SIG-M5 (cell line): Measurements from ENCODE around the gene GINS3.

Experiments
- DNase-seq: peaks from one replicate; lab custom pipeline; 2025; lab: John Stamatoyannopoulos, UW

The GINS3 gene

DNA sequence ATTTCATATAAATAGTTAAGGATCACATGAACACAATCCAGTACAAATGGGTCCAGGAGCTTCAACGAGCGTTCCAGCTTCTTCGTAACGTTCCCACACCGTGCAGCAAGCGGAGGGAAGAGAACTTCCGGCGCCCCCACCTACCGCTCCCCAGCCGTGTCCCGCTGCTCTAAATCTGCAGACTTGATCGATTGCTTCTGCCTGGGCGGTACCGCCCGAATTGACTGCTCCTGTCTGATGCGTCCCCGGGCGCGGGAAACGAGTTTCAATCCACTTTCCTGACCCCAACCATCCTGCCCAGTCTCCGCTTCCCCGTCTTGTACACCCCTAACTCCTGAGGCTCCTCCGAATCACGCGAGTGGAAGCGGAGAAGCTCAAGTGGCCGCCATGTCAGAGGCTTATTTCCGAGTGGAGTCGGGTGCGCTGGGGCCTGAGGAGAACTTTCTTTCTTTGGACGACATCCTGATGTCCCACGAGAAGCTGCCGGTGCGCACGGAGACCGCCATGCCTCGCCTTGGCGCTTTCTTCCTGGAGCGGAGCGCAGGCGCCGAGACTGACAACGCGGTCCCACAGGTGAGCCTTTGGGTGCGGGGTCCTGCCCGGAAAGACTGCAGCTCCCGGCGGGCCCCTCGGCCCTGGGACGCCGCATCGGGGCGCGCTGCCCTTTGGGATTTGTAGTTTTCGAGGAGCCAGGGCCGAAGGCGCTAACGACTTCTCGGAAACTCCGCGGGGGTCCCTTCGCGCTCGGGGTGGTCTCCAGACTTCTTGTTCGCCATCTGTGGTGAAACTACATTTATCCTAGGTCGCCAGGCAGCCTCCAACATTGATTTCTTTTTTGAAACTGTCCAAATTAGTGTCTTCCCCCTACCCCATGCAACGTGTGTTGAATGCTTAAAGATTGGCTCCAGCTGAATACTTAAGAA lies at the start of gene GINS3:
Gene GINS3 (plus strand): TSS at position 257 of the 923 bp plus-strand sequence. CDS start 131 bp downstream, at position 388.
- DNase-seq, result peak; percentile 13

DNA sequence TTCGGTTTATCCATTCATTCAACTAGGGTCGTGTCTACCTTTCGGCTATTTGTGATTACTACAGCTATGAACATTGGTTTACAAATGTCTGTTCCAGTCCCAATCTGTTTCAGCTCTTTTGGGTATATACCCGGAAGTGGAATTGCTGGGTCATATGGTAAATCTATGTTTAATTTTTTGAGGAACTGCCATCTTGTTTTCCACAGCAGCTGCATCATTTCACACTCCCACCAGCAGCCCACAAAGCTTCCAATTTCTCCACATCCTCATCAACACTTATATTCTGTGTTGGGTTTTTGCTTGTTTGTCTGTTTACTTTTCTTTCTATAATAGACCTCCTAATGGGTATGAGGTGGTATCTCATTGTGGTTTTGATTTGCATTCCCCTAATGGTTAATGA lies 48.7 kb upstream of the GINS3 start:
- no peak for DNase-seq

DNA sequence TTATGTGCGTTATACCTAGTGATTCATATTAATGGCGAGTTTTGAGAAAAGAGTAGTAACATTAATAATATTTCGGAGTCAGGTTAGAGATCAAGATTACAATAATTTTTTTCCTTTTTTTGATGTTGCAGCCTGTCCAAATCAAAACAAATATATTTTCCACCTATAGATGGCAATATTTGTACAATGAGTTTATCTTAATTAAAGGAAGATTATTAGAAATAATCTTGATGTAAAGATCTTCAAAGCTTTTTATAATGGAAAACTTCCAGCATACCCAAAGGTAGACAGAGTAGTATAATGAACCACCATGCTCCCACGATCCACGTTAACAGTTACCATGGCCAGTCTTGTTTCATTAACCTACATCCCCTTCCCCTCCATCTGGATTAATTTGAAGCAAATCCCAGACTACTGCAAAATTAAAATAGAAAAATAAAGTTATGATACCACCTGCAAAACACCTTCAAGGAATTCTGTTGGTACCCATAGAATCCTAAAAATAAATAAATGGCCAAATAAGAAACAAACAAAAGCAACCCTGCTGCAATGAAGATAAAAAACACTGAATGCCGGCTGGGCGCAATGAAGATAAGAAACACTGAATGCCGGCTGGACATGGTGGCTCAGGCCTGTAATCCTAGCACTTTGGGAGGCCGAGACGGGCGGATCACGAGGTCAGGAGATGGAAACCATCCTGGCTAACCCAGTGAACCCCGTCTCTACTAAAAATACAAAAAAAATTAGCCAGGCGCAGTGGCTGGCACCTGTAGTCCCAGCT lies 46.5 kb upstream of the GINS3 start:
- no peak for DNase-seq

DNA sequence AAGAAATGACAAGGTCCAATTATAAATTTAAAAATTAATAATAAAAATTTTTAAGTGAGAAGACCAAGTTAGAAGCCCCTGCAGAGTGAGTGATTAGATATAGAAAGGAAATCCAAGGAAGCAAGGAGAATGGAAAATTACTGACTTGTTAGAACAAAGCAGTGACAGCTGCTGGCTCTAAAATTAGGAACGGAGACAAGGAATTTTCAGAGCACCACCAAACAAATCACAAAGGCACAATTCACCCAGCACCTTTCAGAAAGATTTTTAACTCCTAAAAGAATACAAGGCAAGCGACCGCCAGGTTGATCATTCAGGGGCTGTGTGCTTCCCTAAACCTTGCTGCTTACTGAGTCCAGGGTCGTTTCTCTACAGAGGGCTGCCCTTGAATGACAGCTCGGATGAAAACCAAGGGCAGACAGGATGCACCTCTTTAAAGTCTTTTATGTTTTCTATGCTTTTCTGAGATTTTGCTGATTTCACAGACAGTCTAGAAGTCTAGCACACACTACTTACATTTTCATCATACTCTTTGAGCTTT lies 45.4 kb upstream of the GINS3 start:
- DNase-seq, result no peak

DNA sequence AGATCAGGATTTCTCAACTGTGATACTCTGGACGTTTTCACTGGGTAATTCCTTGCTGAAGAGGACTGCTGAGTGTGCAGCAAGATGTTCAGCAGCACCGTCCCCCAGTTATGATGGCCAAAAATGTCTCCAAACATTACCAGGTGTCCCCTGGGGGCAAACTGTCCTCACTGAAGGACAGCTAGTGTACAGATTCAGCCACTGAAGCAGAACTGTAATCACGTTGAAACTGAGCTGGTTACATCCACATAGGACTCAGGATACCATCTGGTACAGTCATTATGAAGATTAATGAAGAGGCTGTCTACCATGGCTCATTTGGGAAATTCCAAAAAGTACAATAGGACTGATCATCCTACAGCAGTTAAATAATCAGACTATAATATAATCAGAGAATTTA lies 43.3 kb upstream of the GINS3 start:
- DNase-seq, result no peak

DNA sequence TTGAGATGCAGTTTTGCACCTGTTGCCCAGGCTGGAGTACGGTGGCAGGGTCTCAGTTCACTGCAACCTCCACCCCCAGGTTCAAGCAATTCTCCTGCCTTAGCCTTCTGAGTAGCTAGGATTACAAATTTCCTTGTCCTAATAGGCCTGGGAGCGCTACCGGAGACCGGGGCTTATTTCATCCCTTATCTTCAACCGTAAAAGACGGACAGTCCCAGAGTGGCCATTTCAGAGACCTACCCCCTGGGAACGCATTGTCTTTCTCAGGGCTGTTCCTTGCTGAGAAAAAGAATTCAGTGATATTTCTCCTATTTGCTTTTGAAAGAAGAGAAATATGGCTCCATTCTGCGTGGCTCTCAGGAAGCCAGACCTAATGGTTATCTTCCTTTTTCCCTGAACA lies 39.6 kb upstream of the GINS3 start:
- no peak for DNase-seq

DNA sequence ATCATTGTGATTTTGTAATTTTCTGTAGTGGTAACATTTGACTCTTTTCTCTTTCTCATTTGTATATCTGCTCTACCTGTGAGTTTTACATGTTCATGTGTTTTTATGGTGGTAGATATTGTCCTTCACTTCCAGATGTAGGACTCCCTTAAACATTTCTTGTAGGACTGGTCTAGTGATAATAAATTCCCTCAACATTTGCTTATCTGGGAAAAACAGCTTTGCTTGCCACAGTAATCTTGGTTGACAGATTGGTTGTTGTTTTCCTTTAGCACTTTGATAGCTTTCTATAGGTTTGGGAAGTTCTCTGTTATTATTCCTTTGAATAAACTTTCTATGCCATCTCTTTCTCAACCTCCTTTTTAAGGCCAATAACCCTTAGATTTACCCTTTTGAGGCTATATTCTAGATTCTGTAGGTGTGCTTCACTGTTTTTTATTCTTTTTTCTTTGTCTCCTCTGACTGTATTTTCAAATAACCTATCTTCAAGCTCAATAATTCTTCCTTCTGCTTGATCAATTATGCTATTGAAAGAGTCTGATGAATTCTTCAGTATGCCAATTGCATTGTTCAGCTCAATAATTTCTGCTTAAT lies 32.1 kb upstream of the GINS3 start:
- DNase-seq, result no peak

DNA sequence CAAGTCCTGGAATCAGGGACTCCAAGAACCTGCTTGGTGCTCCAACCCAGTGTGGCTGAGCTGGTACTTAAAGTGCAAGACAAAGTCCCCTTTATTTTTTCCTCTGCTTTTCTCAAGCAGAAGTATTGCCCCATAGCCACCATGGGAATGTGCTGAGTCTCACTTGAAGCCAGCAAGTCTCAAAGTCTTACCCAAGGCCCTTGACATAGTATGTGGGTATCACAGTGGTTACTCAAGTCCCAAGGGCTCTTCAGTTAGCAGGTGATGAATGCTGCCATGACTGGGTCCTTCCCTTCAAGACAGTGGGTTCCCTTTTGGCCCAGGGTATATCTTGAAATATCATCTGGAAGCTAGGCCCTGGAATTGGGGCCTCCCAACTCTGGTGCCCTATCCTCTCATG lies 30.5 kb upstream of the GINS3 start:
- no peak for DNase-seq

DNA sequence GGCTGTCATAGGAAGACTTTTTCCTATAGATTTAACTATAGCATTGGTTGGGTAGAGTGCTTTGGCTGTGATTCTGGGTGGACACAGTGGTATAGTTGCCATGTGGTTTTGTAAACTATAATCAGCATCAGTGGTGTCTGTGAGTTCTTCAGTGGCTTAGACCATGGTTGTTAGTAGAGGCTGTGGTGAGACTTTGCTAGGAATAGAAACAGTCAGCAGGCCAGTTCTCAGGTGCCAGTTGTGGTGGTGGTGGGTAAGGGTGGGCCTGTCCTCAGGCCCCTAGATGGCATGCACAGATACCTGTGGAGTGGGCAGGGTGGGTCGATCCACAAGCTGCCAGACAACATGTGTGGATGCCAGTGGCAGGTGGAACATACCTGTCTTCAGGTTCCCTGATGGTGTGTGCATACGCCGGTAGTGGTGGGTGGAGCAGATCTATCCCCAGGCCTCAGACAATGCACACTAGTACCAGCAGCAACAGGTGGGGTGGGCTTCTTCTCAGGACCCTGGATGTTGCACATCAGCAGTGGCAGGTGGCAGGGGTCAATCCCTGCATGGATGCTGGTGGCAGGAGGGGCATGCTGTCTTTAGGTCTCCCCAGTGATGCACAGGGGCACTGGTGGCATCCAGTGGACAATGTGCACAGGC lies 28.4 kb upstream of the GINS3 start:
- no peak for DNase-seq

DNA sequence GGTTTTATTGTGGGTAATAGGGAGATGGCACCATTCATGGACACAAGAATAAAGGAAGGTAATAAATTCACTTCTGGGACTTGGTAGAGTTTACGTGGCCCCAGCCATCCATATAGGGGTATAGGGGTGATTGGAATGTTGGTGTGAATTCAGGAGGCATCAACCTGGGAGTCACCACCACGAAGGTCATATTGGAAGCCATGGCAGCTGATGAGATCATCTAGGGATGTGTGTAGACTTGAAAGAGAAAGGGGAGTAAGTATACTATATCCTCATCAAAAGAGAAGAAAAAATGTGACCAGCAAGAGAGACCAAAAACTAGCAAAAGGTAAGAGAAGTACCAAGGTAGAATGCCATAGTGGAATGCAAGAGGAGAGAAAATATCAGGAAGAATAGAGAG lies 26.6 kb upstream of the GINS3 start:
- DNase-seq, result no peak

DNA sequence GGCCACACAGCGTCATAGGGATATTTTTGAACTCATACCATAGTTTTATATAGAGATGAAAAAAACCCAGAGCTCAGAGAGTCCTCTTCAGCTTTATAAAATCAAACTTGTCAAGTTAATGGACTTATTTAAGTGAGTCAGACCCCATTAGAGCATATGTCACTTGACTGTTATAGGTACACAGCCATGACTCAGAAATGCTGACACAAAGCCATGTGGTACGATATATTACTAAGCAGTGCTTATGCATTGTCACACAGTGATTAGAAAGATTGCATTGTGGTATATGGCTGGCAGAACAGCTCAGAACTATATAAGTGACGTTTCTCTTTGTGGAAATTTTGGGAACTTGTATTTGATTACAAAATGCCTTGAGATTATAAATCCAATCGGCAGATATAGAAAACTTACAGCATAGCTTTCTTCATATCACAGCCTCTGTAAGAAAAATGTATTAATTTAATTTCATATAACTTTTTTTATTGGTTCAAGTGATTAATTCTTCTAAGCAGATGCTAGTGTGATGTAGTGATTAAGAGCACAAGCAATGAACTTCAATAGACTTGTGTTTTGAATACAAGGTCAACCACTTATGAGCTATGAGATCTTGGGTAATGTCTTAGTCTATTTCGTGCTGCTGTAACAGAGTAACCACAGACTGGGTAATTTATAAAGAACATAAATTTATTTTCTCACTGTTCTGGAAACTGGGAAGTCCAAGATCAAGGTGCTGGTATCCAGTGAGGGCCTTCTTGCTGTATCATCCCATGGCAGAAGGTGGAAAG lies 25.8 kb upstream of the GINS3 start:
- DNase-seq, result no peak

DNA sequence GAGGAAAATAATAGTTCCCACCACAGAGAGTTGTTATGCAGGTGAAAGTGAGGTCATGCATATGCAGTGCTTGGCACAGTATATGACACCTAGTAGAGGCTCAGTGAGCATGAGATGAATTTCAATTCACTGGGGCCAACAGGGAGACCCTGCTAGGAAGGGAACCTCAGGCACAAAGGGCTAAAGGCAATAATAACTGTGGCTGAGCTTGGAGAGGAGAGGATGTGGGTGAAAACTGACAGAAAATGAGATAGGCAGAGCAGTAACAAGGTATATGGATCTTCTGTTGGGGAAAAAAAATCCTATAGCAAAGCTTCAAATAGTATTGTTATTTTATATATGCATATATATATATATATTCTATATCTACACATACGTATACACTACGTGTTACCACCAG lies 25.0 kb upstream of the GINS3 start:
- DNase-seq, result no peak

DNA sequence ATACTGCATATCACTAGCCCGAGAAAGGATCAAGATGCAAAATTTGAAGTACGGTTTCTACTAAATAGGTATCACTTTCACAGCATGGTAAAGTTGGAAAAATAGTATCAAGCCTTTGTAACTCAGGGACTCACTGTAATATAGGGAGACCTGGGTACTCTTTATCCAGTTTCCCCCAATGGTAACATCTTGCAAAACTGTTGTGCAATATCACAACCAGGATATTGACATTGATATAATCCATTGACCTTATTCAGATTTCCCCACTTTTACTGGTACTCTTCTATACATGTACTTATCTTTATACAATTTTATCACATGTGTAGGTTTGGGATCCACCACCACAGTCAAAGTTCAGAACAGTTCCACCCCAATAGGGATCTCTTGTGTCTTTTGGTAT lies 20.4 kb upstream of the GINS3 start:
- DNase-seq, result no peak

DNA sequence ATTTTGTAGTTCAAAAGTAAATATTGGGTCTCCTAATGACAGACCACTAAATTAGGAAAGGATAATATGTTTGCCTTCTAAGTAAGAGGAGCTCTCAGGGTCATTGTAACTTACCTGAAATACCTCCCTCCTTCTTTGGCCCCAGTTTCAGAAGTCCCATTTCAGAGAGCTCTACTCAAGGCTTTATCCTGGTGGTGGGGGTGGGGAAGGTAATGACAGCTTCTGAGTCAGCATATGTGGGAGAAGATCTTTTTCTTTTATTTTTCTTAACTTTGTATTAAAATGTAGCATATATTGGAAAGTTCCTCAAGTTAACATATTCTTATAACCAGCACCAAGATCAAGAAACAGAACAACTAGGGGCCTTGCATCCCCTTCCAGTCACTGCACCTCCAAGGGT lies 16.9 kb upstream of the GINS3 start:
- no peak for DNase-seq

DNA sequence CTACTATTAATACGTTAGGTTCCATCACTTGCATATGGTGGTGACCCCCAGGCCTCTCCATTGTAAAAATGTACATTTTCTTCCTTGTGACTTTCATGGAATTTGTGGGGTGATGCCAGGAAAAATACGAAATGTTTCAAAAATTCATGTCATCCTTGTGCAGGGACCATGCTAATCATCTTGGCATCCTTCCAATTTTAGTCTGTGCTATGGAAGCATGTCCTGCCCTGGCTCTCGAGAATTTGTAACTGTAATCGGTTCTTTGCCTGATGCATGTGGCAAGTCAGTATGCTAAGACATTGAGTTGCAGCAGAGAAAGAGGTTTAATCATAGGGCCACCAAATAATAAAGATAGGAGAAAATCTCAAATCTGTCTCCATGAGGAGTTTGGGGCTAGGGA lies 14.3 kb upstream of the GINS3 start:
- no peak for DNase-seq

DNA sequence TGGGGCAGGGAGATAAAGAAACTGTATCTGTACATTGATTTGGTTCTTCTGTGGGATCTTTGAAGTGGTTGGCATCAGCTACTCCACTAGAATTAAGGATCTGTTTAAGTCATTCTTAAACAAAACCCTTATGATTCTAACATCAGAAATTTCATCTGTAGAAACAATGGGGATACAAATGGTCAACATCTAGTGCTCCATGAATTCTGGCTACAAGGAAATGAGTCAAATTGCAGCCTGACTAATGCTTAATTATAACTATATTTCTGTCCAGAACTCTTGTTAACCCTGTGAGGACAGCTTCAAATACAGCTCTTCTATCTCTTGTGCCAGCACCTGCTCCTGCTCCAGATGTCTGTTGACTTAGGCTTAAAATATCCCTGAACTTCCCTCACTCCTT lies 13.9 kb upstream of the GINS3 start:
- no peak for DNase-seq

DNA sequence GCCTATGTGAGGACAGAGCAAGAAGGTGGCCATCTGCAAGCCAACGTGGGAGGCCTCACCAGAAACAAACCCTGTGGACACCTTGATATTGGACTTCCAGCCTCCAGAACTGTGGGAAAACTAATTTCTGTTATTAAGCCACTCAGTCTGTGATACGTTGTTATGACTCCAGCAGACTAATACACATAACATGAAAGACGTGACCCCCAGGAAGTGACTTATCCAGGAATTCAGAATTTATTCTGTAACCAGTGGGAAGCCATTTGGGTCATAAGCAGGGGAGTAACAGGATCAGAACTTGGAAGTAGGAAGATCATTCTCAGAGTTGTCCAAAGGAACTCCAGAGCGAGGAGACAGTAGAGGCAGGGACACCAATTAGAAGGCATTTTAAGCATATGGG lies 12.5 kb upstream of the GINS3 start:
- no peak for DNase-seq

DNA sequence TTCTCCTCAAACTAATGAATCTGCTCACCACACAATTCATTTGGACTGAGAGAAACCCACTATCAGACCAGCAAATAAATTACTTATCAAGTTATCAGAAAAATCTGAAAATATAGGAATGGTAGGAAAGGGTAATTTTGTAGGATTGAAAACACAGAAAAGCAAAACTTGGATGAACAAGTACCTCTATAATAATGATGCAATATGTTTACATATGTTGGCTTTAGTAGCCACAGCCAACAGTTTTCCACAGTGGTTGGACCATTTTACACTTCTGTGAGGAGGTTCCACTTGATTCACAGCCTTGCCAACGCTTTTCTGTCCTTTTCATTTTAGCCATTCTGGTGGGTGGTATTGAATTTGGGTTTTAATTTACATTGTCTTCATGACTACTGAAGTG lies 10.6 kb upstream of the GINS3 start:
- DNase-seq, result no peak

DNA sequence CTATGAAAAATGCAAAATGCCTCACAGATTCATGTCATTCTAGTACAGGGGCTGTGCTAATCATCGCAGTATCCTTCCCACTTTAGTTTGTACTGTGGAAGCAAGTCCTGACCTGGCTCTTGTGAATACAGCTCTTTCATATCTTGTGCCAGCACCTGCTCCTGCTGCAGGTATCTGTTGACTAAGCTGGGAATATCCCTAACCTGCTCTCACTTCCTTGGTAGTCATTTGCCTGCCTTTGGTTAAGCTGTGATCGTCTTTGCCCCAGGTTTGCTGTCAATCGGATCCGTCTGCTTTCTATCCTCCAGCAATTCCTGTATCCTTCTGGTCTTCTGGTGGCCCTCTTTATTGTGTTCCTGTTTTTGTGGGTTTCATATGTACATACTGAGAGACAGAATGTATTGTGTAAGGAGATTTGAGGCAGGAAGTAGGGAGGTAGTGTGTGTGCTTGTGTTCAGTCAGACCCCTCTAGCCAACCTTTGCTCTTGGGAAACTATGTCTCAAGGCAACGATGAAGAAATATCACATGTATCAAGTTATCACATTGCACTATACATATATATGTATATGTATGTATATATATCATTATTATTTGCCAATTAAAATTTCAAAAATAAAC lies 7.7 kb upstream of the GINS3 start:
- peak; percentile 65 for DNase-seq

DNA sequence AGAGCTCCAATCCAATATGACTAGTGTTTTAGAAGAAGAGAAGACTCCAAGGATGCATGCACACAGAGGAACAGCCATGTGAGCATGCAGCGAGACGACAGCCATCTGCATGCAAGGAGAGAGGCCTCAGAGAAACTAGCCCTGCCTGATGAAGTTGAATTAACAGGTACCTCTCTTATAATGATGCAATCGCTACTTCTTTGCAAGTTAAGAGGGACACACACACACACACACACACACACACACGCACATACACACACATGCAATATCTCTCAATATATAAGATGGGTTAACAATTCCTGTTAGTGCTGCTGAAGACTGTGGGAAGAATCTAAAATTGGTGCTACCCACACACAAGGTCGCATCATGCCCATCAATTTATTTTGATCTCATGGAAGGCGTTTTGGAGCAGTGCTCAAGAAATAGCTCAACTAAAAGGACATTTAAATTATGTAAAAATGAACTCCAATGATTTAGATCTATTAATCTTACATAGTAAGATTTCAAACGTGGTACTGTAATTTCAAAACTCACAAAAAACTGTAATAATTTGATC lies 7.0 kb upstream of the GINS3 start:
- no peak for DNase-seq

DNA sequence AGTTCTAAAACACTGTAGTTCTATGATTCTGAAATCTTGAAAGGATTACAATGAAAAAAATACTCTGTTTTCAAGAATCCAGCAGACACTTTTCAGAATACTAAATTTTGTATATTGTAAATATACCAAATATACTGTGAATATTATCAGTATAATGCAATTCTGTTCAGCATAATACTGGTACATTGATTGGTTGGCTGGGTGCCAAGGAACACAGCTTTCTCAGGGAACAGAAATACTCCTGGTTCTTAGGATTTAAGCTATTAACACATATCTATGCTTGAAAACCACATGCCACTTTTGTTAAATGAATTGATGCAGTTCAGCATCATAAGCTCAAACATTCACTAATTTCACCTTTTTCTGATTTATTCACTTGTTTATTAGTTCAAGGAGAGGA lies 2.5 kb upstream of the GINS3 start:
- DNase-seq, result no peak
